A673 (cell line): Measurements from ENCODE around the gene MMP24. TPM values are rescaled to one million over a fixed set of nuclear protein-coding genes. Genes with fewer than 3 reads are reported as not detected.

ENCODE experiments used
- BruUV-seq: library from RNA; stranded (reverse); fragments of 400-500 nt; replicated peaks from 2 replicates; lab custom pipeline; 2021; lab: Mats Ljungman, UMichigan
- CTCF ChIA-PET: fragments of 300-600 bp; sonication (Branson Sonifier 250); formaldehyde crosslinking; loops from one replicate; lab custom pipeline; 2022; ENCODE audit warnings: antibody characterized with exemption; lab: Charles Lee
- POLR2A ChIA-PET: fragments of 300-600 bp; sonication (Branson Sonifier 250); formaldehyde crosslinking; loops from one replicate; lab custom pipeline; 2022; ENCODE audit warnings: antibody characterized with exemption; ENCODE audit not compliant: low non-redundant PET; lab: Charles Lee
- DNase-seq: peaks from one replicate; pipeline ENCODE4 v3.0.0-alpha.2; 2015; ENCODE audit warnings: low spot score
- H3K27ac ChIP-seq: fragments of 200-600 bp; sonication (generic); 2 replicates; pipeline ENCODE4 v1.5.1; 2016; ENCODE audit warnings: mixed run types, low read depth, mild to moderate bottlenecking, mixed read lengths, antibody characterized with exemption, low read length; ENCODE audit not compliant: poor library complexity, severe bottlenecking
- H3K27me3 ChIP-seq: fragments of 200-600 bp; sonication (generic); replicated peaks from 2 replicates; pipeline ENCODE4 v1.6.1; 2017; ENCODE audit warnings: mixed run types, low read depth, mild to moderate bottlenecking, mixed read lengths, antibody characterized with exemption, low read length; ENCODE audit not compliant: insufficient read depth, poor library complexity
- H3K36me3 ChIP-seq: fragments of 200-600 bp; sonication (generic); 2 replicates; pipeline ENCODE4 v1.6.1; 2016; ENCODE audit warnings: mixed run types, mild to moderate bottlenecking, mixed read lengths, antibody characterized with exemption, low read length; ENCODE audit not compliant: insufficient read depth, poor library complexity, severe bottlenecking
- H3K4me1 ChIP-seq: fragments of 200-600 bp; sonication (generic); 2 replicates; pipeline ENCODE4 v1.6.1; 2017; ENCODE audit warnings: mixed run types, mild to moderate bottlenecking, mixed read lengths, antibody characterized with exemption, low read length; ENCODE audit not compliant: insufficient read depth, poor library complexity, severe bottlenecking
- H3K4me3 ChIP-seq: fragments of 200-600 bp; sonication (generic); 2 replicates; pipeline ENCODE4 v1.5.1; 2016; ENCODE audit warnings: low read depth, mixed run types, mild to moderate bottlenecking, mixed read lengths, low read length; ENCODE audit not compliant: poor library complexity, severe bottlenecking
- H3K9me3 ChIP-seq: fragments of 200-600 bp; sonication (generic); 2 replicates; pipeline ENCODE4 v1.6.1; 2016; ENCODE audit warnings: mixed run types, low read depth, mild to moderate bottlenecking, mixed read lengths, antibody characterized with exemption, low read length; ENCODE audit not compliant: poor library complexity, severe bottlenecking
- CTCF ChIP-seq: fragments of 300-800, 200-600 bp; sonication (generic); conservative IDR thresholded peaks from 2 replicates; pipeline ENCODE4 v1.5.1; 2017; ENCODE audit warnings: low read depth, mild to moderate bottlenecking, antibody characterized with exemption, low read length, moderate library complexity, mixed read lengths
- EZH2 ChIP-seq: fragments of 200-600 bp; sonication (generic); IDR thresholded peaks from 2 replicates; pipeline ENCODE4 v1.6.1; 2017; ENCODE audit warnings: borderline replicate concordance, low read depth, mild to moderate bottlenecking, mixed read lengths, antibody characterized with exemption, low read length; ENCODE audit not compliant: poor library complexity, severe bottlenecking
- intact Hi-C: fragments of 100-400 bp; cut with micrococcal nuclease; formaldehyde crosslinking; loops from one replicate; pipeline ENCODE4 v1.10.0; 2022; ENCODE audit not compliant: unreplicated experiment
- total RNA-seq: library from RNA; stranded (reverse); gene quantifications from 2 replicates; pipeline ENCODE4 v1.2.3, GENCODE V29; 2021

MMP24 gene
- total RNA-seq, 1 experiment from 2014 or later = 0.11 TPM

DNA sequence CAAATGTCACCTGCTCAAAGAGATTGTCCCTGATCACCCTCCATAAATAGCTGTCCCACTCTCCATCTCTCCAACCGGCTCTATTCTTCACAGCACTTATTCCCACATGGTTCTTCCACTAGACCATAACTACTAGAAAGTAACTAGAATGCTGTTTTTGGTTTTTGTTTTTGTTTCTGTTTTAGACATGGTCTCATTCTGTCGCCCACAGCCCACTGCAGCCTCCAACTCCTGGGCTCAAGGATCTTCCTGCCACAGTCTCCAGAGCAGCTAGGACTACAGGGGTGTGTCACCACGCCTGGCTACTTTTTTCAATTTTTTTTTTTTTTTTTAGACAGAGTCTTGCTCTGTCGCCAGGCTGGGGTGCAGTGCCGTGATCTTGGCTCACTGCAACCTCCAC is 12.2 kb downstream of the MMP24 start:
- TF ChIP-seq EZH2 (no peak), CTCF (no peak)
- H3K4me1 ChIP-seq = no peaks in the 10 kb centered on the region
- no peak for DNase-seq

GRCh38 chr20:35240083-35240810 is 13.8 kb downstream of the MMP24 start:
- no TSS peak for BruUV-seq
- CTCF ChIA-PET = no interaction called here

More for the DNA sequence above, 12.2 kb downstream of the MMP24 start:
- BruUV-seq = no TSS peak
- POLR2A ChIA-PET = no interaction called here
- CTCF ChIA-PET = no interaction called here
- Histone ChIP-seq H3K27ac (no peak overlapping the region), H3K4me3 (no peak overlapping the region), H3K36me3 (no peaks in the 10 kb centered on the region), H3K9me3 (no peaks in the 10 kb centered on the region), H3K27me3 (peaks cover 5% of the 10 kb centered on the region)
- intact Hi-C loops = no loop called here

GRCh38 chr20:35240811-35241293 is 14.4 kb downstream of the MMP24 start:
- Histone ChIP-seq H3K4me3 (no peak overlapping the region), H3K36me3 (no peaks in the 10 kb centered on the region), H3K4me1 (no peaks in the 10 kb centered on the region), H3K9me3 (no peaks in the 10 kb centered on the region), H3K27me3 (no peaks in the 10 kb centered on the region), H3K27ac (no peak overlapping the region)
- no peak for DNase-seq
- intact Hi-C loops = no loop called here
- ChIA-PET POLR2A (no interaction called here), CTCF (no interaction called here)
- no peak for TF ChIP-seq CTCF
- no peak for TF ChIP-seq EZH2
- no TSS peak for BruUV-seq

More at GRCh38 chr20:35240083-35240810, 13.8 kb downstream of the MMP24 start:
- H3K27me3 ChIP-seq = no peaks in the 10 kb centered on the region
- H3K4me1 ChIP-seq = no peaks in the 10 kb centered on the region
- H3K36me3 ChIP-seq = no peaks in the 10 kb centered on the region
- no peak overlapping the region for H3K27ac ChIP-seq
- TF ChIP-seq EZH2 = no peak
- no peak for TF ChIP-seq CTCF
- intact Hi-C loops = no loop called here
- POLR2A ChIA-PET = no interaction called here
- H3K4me3 ChIP-seq = no peak overlapping the region
- no peak for DNase-seq
- no peaks in the 10 kb centered on the region for H3K9me3 ChIP-seq
